Chondrocyte (in vitro differentiated cells): ENCODE measurements around the gene SLC26A11. TPM values are rescaled to one million over a fixed set of nuclear protein-coding genes. Genes with fewer than 3 reads are reported as not detected.
"Not testable (repeated sequence)": the region's sequence is repeated elsewhere in the genome, so short reads cannot be mapped to it uniquely, and the experiment has no call there.

Experiments
- DNase-seq: peaks from one replicate; pipeline ENCODE4 v3.0.0; 2021; ENCODE audit warnings: mixed read lengths, low spot score
- H3K27ac Mint-ChIP-seq: one replicate; pipeline ENCODE4 v1.8.0; 2021; ENCODE audit warnings: mild to moderate bottlenecking, moderate library complexity, mixed read lengths; ENCODE audit not compliant: unreplicated experiment
- H3K27me3 Mint-ChIP-seq: 2 replicates; pipeline ENCODE4 v1.8.0; 2021; ENCODE audit warnings: low read depth, mixed read lengths
- H3K36me3 Mint-ChIP-seq: 2 replicates; pipeline ENCODE4 v1.8.0; 2021; ENCODE audit warnings: low read depth, mixed read lengths
- H3K4me1 Mint-ChIP-seq: 2 replicates; pipeline ENCODE4 v1.8.0; 2021; ENCODE audit warnings: low read depth, mild to moderate bottlenecking, mixed read lengths
- H3K4me3 Mint-ChIP-seq: one replicate; pipeline ENCODE4 v1.8.0; 2021; ENCODE audit warnings: mild to moderate bottlenecking, moderate library complexity, mixed read lengths; ENCODE audit not compliant: unreplicated experiment
- H3K9me3 Mint-ChIP-seq: 2 replicates; pipeline ENCODE4 v1.8.0; 2021; ENCODE audit warnings: low read depth, mixed read lengths
- total RNA-seq: library from RNA; stranded (reverse); gene quantifications from 3 replicates; pipeline ENCODE4 v1.2.1, GENCODE V29; 2021
- TF ChIP-seq, protein P1 (sequence below): fragments of 200-600 bp; sonication (generic); IDR thresholded peaks from 2 replicates; pipeline ENCODE4 v1.5.0; 2021; ENCODE audit warnings: antibody characterized with exemption, mild to moderate bottlenecking, moderate library complexity

Gene SLC26A11
- total RNA-seq, 1 donor from 2014 or later, result 16.2 TPM

DNA sequence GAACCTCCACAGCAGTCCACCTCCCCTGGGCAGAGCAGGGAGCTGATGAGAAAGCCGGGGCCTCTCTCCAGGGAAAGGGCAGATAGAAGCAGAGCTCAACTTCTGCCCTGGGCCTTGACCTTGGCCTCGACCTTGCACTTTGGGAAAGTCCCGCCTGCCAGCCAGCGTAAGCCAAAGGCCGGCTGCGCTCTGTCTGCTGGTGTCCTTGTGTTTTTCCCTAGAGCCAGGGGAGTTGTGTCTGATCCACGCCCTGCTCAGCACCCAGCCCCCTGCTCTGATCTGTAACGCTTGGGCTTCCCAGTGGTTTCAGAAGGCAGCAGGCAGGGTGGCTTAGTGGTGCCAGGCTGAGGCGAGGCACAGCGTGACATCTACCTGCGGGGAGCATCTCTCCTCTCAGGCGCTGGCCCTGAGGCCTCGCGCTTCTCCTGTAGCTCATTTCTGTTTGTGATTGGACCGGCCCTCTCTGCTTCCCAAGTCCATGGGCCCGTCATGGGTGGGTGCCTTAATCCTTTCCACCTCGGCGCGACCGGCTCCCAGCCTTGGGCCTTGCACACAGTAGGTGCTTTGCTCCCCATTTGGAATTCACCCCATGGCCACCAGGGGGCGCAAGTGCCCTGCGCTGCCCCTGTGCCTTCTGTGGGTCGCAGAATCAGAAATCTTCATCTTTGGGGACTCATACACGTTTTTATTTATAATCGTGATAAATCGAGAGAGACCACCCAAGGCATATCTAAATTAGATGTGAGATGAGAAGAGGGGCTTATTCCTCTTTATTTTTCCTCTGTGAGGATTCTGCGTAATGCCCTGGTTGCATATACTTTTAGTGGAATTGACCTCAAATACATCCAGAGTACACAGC, 24.3 kb upstream of the SLC26A11 start:
- Mint-ChIP-seq H3K27ac (no peak overlapping the region), H3K4me1 (peaks cover 18% of the 10 kb centered on the region), H3K36me3 (no peaks in the 10 kb centered on the region), H3K9me3 (no peaks in the 10 kb centered on the region), H3K4me3 (no peak overlapping the region), H3K27me3 (peaks cover 2% of the 10 kb centered on the region)
- DNase-seq, result no peak
- TF ChIP-seq, protein P1, sequence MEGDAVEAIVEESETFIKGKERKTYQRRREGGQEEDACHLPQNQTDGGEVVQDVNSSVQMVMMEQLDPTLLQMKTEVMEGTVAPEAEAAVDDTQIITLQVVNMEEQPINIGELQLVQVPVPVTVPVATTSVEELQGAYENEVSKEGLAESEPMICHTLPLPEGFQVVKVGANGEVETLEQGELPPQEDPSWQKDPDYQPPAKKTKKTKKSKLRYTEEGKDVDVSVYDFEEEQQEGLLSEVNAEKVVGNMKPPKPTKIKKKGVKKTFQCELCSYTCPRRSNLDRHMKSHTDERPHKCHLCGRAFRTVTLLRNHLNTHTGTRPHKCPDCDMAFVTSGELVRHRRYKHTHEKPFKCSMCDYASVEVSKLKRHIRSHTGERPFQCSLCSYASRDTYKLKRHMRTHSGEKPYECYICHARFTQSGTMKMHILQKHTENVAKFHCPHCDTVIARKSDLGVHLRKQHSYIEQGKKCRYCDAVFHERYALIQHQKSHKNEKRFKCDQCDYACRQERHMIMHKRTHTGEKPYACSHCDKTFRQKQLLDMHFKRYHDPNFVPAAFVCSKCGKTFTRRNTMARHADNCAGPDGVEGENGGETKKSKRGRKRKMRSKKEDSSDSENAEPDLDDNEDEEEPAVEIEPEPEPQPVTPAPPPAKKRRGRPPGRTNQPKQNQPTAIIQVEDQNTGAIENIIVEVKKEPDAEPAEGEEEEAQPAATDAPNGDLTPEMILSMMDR, result peak; percentile 85

DNA sequence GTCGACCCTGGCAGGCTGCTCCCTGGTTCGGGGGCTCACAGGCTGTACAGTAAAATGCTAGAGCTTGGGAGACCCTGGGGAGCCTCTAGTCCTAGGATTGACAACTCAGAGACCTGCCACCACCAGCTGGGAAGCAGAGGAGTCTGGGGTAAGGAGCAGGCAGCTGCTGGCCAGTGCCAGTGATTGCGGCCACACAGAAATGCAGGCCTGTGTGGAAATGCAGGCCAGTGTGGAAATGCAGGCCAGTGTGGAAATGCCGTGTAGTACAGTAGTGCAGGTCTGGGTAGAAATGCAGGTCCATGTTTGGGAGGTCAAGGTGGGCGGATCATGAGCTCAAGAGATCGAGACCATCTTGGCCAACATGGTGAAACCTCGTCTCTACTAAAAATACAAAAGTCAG, 23.6 kb upstream of the SLC26A11 start:
- H3K9me3 Mint-ChIP-seq, result no peaks in the 10 kb centered on the region
- H3K27me3 Mint-ChIP-seq, result peaks cover 2% of the 10 kb centered on the region
- no peak overlapping the region for H3K27ac Mint-ChIP-seq
- TF ChIP-seq, protein P1, result no peak
- DNase-seq, result no peak
- H3K4me3 Mint-ChIP-seq, result no peak overlapping the region
- no peaks in the 10 kb centered on the region for H3K36me3 Mint-ChIP-seq
- H3K4me1 Mint-ChIP-seq, result peaks cover 16% of the 10 kb centered on the region

DNA sequence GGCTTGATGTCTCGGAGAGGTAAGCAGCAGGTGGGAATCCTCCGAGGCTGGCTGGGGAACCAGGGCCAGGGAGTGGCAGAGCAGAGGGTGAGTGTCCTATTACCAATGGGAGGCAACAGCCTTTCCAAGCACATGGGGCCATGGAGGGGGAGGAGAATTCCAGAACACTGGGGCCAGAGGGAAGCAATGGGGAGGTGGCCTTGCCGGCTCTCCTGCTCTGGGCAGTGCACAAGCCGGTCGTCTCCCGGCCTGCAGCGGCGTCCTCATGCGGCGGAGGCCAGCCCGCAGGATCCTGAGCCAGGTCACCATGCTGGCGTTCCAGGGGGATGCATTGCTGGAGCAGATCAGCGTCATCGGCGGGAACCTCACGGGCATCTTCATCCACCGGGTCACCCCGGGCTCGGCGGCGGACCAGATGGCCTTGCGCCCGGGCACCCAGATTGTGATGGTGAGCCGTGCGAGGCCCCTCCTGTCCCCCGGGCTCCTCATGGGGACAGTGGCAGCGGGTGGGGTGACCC, 22.0 kb upstream of the SLC26A11 start:
- TF ChIP-seq, protein P1, result no peak
- no peak overlapping the region for H3K27ac Mint-ChIP-seq
- H3K27me3 Mint-ChIP-seq, result peaks cover 2% of the 10 kb centered on the region
- DNase-seq, result no peak
- H3K4me1 Mint-ChIP-seq, result peaks cover 7% of the 10 kb centered on the region
- no peaks in the 10 kb centered on the region for H3K9me3 Mint-ChIP-seq
- no peaks in the 10 kb centered on the region for H3K36me3 Mint-ChIP-seq
- no peak overlapping the region for H3K4me3 Mint-ChIP-seq

DNA sequence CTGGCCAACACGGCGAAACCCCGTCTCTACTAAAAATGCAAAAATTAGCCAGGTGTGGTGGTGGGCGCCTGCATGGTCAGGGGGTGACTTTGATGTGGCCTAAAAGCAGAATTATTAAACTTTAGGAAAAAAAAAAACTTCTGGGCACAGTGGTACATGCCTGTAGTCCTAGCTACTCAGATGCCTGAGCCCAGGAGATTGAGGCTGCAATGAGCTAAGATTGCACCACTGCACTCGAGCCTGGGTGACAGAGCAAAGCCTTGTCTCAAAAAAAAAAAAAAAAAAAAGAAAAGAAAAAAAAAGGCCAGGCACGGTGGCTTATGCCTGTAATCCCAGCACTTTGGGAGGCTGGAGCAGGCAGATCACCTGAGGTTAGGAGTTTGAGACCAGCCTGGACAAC, 20.9 kb upstream of the SLC26A11 start:
- H3K27ac Mint-ChIP-seq, H3K4me1 Mint-ChIP-seq, H3K4me3 Mint-ChIP-seq, H3K27me3 Mint-ChIP-seq, H3K9me3 Mint-ChIP-seq, H3K36me3 Mint-ChIP-seq, DNase-seq: not testable (repeated sequence)

DNA sequence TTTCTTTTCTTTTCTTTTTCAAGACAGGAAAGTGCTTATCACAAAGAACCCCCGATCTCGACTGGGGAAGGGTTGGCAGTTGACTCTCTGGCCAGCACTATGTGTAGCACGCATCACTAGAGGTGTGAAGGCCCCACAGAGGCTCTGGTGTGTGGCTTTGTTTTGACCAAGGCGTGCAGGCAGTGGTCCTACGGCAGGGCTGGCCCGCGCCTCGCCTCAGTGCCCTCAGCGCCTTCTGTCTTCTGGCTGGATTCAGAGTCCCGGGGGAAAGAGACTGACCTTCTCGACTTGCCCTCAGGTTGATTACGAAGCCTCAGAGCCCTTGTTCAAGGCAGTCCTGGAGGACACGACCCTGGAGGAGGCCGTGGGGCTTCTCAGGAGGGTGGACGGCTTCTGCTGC, 18.8 kb upstream of the SLC26A11 start:
- Mint-ChIP-seq H3K27me3 (no peaks in the 10 kb centered on the region), H3K4me1 (no peaks in the 10 kb centered on the region), H3K27ac (no peak overlapping the region), H3K4me3 (no peak overlapping the region), H3K36me3 (no peaks in the 10 kb centered on the region), H3K9me3 (no peaks in the 10 kb centered on the region)
- TF ChIP-seq, protein P1, result no peak
- no peak for DNase-seq

DNA sequence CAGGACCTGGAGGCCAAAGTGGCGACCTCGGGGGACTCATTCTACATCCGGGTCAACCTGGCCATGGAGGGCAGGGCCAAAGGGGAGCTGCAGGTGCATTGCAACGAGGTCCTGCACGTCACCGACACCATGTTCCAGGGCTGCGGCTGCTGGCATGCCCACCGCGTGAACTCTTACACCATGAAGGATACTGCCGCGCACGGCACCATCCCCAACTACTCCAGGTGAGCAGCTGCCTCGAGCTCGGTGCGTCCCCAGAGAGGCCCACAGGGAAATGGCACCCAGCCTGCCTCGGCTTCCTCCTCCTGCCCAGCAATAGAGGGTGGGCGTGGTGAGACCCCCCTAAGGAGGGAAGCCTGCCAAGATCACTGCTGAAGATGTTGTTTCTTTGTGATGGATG, 18.0 kb upstream of the SLC26A11 start:
- Mint-ChIP-seq H3K36me3 (no peaks in the 10 kb centered on the region), H3K27ac (no peak overlapping the region), H3K9me3 (no peaks in the 10 kb centered on the region), H3K4me3 (no peak overlapping the region), H3K4me1 (no peaks in the 10 kb centered on the region), H3K27me3 (no peaks in the 10 kb centered on the region)
- no peak for DNase-seq
- TF ChIP-seq, protein P1, result no peak
